OCI-LY7 (cell line): ENCODE results near the gene IQGAP2. TPM values are rescaled to one million over a fixed set of nuclear protein-coding genes. Genes with fewer than 3 reads are reported as not detected.

Experiments used
- BruUV-seq: library from RNA; stranded (reverse); fragments of 400-500 nt; replicated peaks from 2 replicates; lab custom pipeline; 2021; lab: Mats Ljungman, UMichigan
- CTCF ChIA-PET: fragments of 300-600 bp; sonication (Branson Sonifier 250); formaldehyde crosslinking; loops from one replicate; lab custom pipeline; 2022; ENCODE audit warnings: antibody characterized with exemption; ENCODE audit not compliant: unreplicated experiment; lab: Charles Lee
- POLR2A ChIA-PET: fragments of 300-600 bp; sonication (Branson Sonifier 250); formaldehyde crosslinking; loops from one replicate; lab custom pipeline; 2022; ENCODE audit warnings: antibody characterized with exemption; lab: Charles Lee
- DNase-seq: peaks from one replicate; pipeline ENCODE4 v3.0.0-alpha.2; 2015; ENCODE audit warnings: low spot score
- H2AFZ ChIP-seq: fragments of 200-600 bp; sonication (generic), shearing (Covaris generic); 2 replicates; pipeline ENCODE4 v1.6.1; 2014; ENCODE audit warnings: mild to moderate bottlenecking, antibody characterized with exemption, low read length, moderate library complexity
- H3K27ac ChIP-seq: fragments of 200-600 bp; sonication (generic); 2 replicates; pipeline ENCODE4 v1.5.1; 2014; ENCODE audit warnings: mixed run types, low read depth, mild to moderate bottlenecking, moderate library complexity, low read length, inconsistent platforms; ENCODE audit not compliant: poor library complexity, severe bottlenecking
- H3K36me3 ChIP-seq: fragments of 200-600 bp; sonication (generic); 2 replicates; pipeline ENCODE4 v1.6.1; 2014; ENCODE audit warnings: mild to moderate bottlenecking, antibody characterized with exemption, low read length, moderate library complexity, mixed read lengths; ENCODE audit not compliant: insufficient read depth
- H3K4me1 ChIP-seq: fragments of 200-600 bp; sonication (generic); 2 replicates; pipeline ENCODE4 v1.5.1; 2014; ENCODE audit warnings: mild to moderate bottlenecking, low read length; ENCODE audit not compliant: insufficient read depth, poor library complexity, severe bottlenecking
- H3K4me2 ChIP-seq: fragments of 200-600 bp; sonication (generic); 2 replicates; pipeline ENCODE4 v1.6.1; 2014; ENCODE audit warnings: mild to moderate bottlenecking, low read length
- H3K4me3 ChIP-seq: fragments of 200-600 bp; sonication (generic); 2 replicates; pipeline ENCODE4 v1.5.1; 2014; ENCODE audit warnings: mild to moderate bottlenecking, low read depth, low read length; ENCODE audit not compliant: poor library complexity, severe bottlenecking
- H3K79me2 ChIP-seq: fragments of 200-600 bp; sonication (generic); 2 replicates; pipeline ENCODE4 v1.6.1; 2016; ENCODE audit warnings: low read depth, mild to moderate bottlenecking, low read length, moderate library complexity, mixed read lengths; ENCODE audit not compliant: insufficient read depth
- H3K9me2 ChIP-seq: fragments of 200-600 bp; sonication (generic); 2 replicates; pipeline ENCODE4 v1.6.1; 2016; ENCODE audit warnings: mild to moderate bottlenecking, low read length, mixed read lengths; ENCODE audit not compliant: insufficient read depth
- H3K9me3 ChIP-seq: fragments of 200-600 bp; sonication (generic); 2 replicates; pipeline ENCODE4 v1.6.1; 2014; ENCODE audit warnings: mild to moderate bottlenecking, mixed run types, low read length, mixed read lengths
- H4K20me1 ChIP-seq: fragments of 200-600 bp; sonication (generic); 2 replicates; pipeline ENCODE4 v1.6.1; 2014; ENCODE audit warnings: mild to moderate bottlenecking, antibody characterized with exemption, low read length, moderate library complexity, mixed read lengths; ENCODE audit not compliant: insufficient read depth
- EZH2phosphoT487 ChIP-seq: fragments of 200-600 bp; sonication (generic); IDR thresholded peaks from 2 replicates; pipeline ENCODE4 v1.6.1; 2018; ENCODE audit warnings: low read depth, borderline replicate concordance, mild to moderate bottlenecking, mixed run types, antibody characterized with exemption, low read length, moderate library complexity, mixed read lengths
- intact Hi-C: fragments of 100-400 bp; cut with micrococcal nuclease; formaldehyde crosslinking; loops from one replicate; pipeline ENCODE4 v1.10.0; 2022; ENCODE audit not compliant: unreplicated experiment
- total RNA-seq, 2 experiments: library from RNA; depleted of rRNA in 1 of 2; stranded (reverse); fragments of >200 nt in 1 of 2; shearing (Covaris generic) in 1 of 2; gene quantifications; 2 replicates each; pipeline ENCODE4 v1.2.3, GENCODE V29; 2014 to 2022
- TF ChIP-seq, protein P1 (sequence below): fragments of 200-600 bp; sonication (generic); conservative IDR thresholded peaks from 2 replicates; pipeline ENCODE4 v1.5.1; 2014; ENCODE audit warnings: mild to moderate bottlenecking, antibody characterized with exemption, low read length, moderate library complexity, mixed read lengths

The IQGAP2 gene
- total RNA-seq, 2 experiments from 2014 or later, result 30.0 to 50.2 TPM

DNA sequence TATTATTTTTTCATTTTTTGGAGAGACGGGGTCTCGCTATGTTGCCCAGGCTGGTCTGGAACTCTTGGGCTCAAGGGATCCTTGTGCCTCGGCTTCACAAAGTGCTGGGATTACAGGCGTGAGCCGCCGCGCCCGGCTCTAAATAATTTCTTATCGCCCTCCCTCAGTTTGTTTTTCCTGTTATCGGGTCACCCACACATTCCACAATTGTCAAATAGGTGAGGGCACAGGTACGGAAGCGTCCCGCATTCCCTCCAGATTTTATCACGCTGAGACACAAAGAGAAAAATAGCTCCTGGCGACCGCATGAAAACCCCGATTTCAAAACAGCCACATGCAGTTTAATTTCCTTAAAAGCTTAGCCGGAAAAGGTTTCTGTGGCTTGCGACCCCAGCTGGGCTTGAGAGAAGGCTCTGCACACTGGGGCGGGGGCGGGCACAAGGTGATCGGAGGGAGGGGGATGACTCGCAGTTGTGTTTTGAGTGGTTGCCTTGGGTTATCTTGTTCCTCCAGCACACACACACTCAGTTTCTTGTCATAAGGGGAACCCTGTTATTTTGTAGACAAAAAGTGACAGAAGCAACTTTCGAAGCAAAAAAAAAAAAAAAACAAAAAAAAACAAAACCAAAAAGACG is 717 bp upstream of the IQGAP2 start:
- Histone ChIP-seq H4K20me1 (no peaks in the 10 kb centered on the region), H3K4me3 (peak overlapping the region; percentile 93), H3K4me2 (peak overlapping the region; percentile 84), H3K4me1 (peaks cover 54% of the 10 kb centered on the region), H2AFZ (peak overlapping the region; percentile 80; the same call in 1 of the 2 replicates), H3K9me3 (no peaks in the 10 kb centered on the region), H3K9me2 (no peaks in the 10 kb centered on the region), H3K27ac (peak overlapping the region; percentile 94), H3K79me2 (peaks cover 33% of the 10 kb centered on the region; the same call in 1 of the 2 replicates), H3K36me3 (peaks cover 4% of the 10 kb centered on the region)
- ChIA-PET CTCF (interaction anchor here (0.6 to 1.2 kb wide), 2 partner anchors 23 to 51 kb away, joined by 3 to 6 read pairs; no protein-coding TSS in a partner anchor), POLR2A (interaction anchor here (0.6 to 2.9 kb wide), 13 partner anchors 14 to 223 kb away, joined by 3 to 16 read pairs (median 4); no protein-coding TSS in a partner anchor)
- intact Hi-C loops, result loop anchor here (2.0 to 10.0 kb wide), 3 partner anchors 64 to 238 kb away; no protein-coding TSS in a partner anchor
- TF ChIP-seq, protein P1, sequence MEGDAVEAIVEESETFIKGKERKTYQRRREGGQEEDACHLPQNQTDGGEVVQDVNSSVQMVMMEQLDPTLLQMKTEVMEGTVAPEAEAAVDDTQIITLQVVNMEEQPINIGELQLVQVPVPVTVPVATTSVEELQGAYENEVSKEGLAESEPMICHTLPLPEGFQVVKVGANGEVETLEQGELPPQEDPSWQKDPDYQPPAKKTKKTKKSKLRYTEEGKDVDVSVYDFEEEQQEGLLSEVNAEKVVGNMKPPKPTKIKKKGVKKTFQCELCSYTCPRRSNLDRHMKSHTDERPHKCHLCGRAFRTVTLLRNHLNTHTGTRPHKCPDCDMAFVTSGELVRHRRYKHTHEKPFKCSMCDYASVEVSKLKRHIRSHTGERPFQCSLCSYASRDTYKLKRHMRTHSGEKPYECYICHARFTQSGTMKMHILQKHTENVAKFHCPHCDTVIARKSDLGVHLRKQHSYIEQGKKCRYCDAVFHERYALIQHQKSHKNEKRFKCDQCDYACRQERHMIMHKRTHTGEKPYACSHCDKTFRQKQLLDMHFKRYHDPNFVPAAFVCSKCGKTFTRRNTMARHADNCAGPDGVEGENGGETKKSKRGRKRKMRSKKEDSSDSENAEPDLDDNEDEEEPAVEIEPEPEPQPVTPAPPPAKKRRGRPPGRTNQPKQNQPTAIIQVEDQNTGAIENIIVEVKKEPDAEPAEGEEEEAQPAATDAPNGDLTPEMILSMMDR, result no peak
- no peak for TF ChIP-seq EZH2phosphoT487
- DNase-seq, result peak; percentile 94
- BruUV-seq, result no TSS peak

DNA sequence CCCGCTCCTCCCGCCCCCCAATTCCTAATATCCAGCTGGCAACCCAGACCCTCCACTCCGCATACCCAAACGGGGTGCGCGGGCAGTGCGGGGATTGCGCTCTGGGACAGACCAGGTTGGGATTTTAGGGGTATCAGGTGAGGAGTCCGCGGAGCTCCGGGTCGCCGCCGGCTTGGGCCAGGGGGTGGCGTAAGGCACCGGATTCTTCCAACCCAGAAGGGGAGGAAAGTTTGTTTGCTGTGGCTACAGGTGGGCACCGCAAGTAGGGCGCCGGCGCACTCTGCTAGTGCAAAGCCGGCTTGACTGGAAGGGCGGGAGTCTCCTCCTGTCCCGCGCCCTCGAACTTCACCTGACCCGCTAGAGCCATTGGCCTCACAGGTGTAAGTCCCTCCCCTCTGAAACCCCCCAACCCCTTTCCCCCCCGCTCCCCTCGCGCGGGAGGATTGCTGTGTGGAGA is 709 bp downstream of the IQGAP2 start:
- peaks cover 54% of the 10 kb centered on the region for H3K4me1 ChIP-seq
- H2AFZ ChIP-seq, result peak overlapping the region; percentile 80
- intact Hi-C loops, result loop anchor here (1.0 to 10.0 kb wide), 6 partner anchors 52 to 237 kb away; no protein-coding TSS in a partner anchor
- TF ChIP-seq, protein P1, result peak; percentile 66
- no peak for TF ChIP-seq EZH2phosphoT487
- DNase-seq, result peak; percentile 87
- no peaks in the 10 kb centered on the region for H4K20me1 ChIP-seq
- peaks cover 5% of the 10 kb centered on the region for H3K9me3 ChIP-seq
- POLR2A ChIA-PET, result interaction anchor here (1.0 to 2.9 kb wide), 9 partner anchors 15 to 180 kb away, joined by 3 to 16 read pairs (median 4); no protein-coding TSS in a partner anchor
- H3K9me2 ChIP-seq, result no peaks in the 10 kb centered on the region
- no TSS peak for BruUV-seq
- peak overlapping the region; percentile 93 for H3K4me3 ChIP-seq
- peaks cover 47% of the 10 kb centered on the region for H3K79me2 ChIP-seq
- CTCF ChIA-PET, result interaction anchor here (0.8 to 2.4 kb wide), 4 partner anchors 13 to 179 kb away, joined by 3 to 9 read pairs (median 6); no protein-coding TSS in a partner anchor
- H3K27ac ChIP-seq, result peak overlapping the region; percentile 94
- H3K36me3 ChIP-seq, result peaks cover 16% of the 10 kb centered on the region
- H3K4me2 ChIP-seq, result peak overlapping the region; percentile 84
